NCI-H146 treated with DMSO at 0.1 percent for 48 hours (cell line): Measurements from ENCODE around the gene KCNN2.

Source experiments
- DNase-seq: peaks from one replicate; lab custom pipeline; 2025; ENCODE audit not compliant: unreplicated experiment; lab: John Stamatoyannopoulos, UW

Gene KCNN2

DNA sequence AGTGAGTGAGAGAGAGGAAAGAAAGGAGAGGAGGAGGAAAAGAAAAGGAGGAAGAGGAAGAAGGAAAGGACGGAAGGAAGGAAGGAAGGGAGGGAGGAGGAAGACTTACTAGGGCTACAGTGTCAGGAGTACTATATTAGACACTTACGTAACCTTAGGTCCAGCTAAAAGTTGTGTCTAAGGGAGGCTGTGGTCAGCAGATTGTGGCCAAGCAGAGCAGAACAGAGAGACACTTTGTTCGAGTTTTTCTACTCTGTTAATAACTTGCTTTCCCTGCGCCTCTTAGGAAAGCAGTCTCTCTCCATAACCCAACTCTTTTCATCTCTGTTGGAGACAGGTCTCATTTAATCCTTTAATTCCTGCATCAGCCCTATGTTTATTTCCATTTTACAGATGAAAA, 138.9 kb downstream of the KCNN2 start:
- DNase-seq, result no peak

DNA sequence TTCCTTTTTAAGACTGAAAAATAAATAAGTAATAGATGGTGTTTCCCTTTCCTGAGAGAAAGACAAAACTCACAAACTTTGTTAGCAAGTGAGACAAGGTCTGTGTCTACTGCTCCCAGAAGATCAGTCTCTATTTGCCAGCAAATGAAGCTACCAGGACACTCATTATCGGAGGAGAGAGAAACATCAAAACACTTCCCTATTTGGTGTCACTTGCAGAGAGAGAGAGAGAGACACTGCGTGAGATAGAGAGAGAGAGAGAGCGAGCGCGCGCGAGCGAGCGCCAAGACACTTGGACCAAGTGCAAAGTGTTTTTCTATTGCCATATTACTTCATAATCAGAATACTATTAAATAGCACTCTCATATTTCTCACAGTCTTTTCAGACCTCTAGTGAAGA, 142.7 kb downstream of the KCNN2 start:
- DNase-seq, result no peak

DNA sequence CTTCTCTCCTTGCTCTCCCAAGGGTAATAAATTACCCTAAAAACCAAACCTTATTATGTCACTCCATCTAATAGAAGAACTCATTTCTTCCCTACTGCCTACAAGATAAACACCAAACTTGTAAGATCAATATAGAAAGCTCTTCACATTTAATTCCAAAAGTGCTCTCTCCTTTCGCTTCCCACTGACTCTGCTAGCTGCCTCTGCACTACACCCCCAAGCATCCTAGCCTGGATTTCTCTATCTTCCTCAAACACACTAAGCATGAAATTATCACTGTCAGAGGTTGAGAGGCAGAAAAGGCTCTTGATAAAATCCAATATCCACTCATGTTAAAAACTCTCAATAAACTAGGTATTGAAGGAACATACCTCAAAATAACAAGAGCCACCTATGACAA, 162.4 kb downstream of the KCNN2 start:
- no peak for DNase-seq

DNA sequence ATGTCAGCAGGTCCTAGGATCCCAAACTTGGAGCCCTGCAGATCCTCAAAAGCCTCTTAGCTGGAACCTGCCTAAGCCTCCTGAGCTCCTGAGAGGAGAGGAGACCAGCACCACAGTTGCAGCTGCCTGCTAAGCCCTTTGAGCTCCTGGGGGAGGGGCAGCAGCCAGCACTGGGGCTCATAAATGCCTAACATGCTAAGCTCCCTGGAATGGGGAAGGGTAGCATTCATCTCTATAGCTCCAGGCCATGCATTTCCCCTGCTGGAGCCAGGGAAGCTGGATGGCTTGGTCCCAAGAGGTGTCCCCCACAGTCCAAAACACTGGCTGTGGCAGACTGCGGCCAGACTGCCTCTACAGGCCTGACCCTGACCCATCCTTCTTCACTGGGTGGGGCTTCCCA, 182.7 kb downstream of the KCNN2 start:
- DNase-seq, result no peak
